ENCODE results near the gene FHIT.

The FHIT gene

GRCh38 chr3:61061092-61061723 is 190.0 kb downstream of the FHIT start:
- no peak for DNase-seq
- no peaks in the 10 kb centered on the region for H3K27me3 ChIP-seq
- TF ChIP-seq CTCF (IDR thresholded peaks at IDR 0.05), result no peak
- no peak overlapping the region for H3K27ac ChIP-seq
- no peaks in the 10 kb centered on the region for H3K36me3 ChIP-seq
- intact Hi-C loops (cut with DNase I; ENCODE audit: low total_unique reads), result no loop called here
- H3K4me3 ChIP-seq, result no peak overlapping the region
- H3K9me3 ChIP-seq, result peaks cover 0 to 5% (median 0%) of the 10 kb centered on the region in 3 donors
- H3K4me1 ChIP-seq, result no peaks in the 10 kb centered on the region

- no peak for TF ChIP-seq CTCF (IDR thresholded peaks at IDR 0.05)
- Histone ChIP-seq H3K27me3 (no peaks in the 10 kb centered on the region), H3K27ac (no peak overlapping the region), H3K4me1 (no peaks in the 10 kb centered on the region), H3K9me3 (peaks cover 0 to 5% (median 0%) of the 10 kb centered on the region in 3 donors), H3K36me3 (no peaks in the 10 kb centered on the region), H3K4me3 (no peak overlapping the region)
- intact Hi-C loops (cut with DNase I; ENCODE audit: low total_unique reads), result no loop called here
- no peak for DNase-seq
Measured at GRCh38 chr3:61060411-61060861, 190.8 kb downstream of the FHIT start.

GRCh38 chr3:61058836-61059235 is 192.4 kb downstream of the FHIT start:
- TF ChIP-seq CTCF (IDR thresholded peaks at IDR 0.05), result no peak
- H3K4me3 ChIP-seq, result no peak overlapping the region
- no peaks in the 10 kb centered on the region for H3K4me1 ChIP-seq
- H3K36me3 ChIP-seq, result no peaks in the 10 kb centered on the region
- intact Hi-C loops (cut with DNase I; ENCODE audit: low total_unique reads), result no loop called here
- H3K27me3 ChIP-seq, result no peaks in the 10 kb centered on the region
- peaks cover 0 to 1% (median 0%) of the 10 kb centered on the region in 3 donors for H3K9me3 ChIP-seq
- no peak overlapping the region for H3K27ac ChIP-seq
- no peak for DNase-seq

GRCh38 chr3:61057464-61057863 is 193.8 kb downstream of the FHIT start:
- H3K36me3 ChIP-seq, result no peaks in the 10 kb centered on the region
- no peak for DNase-seq
- no peak overlapping the region for H3K4me3 ChIP-seq
- no peaks in the 10 kb centered on the region for H3K9me3 ChIP-seq
- H3K4me1 ChIP-seq, result no peaks in the 10 kb centered on the region
- no peaks in the 10 kb centered on the region for H3K27me3 ChIP-seq
- intact Hi-C loops (cut with DNase I; ENCODE audit: low total_unique reads), result no loop called here
- no peak for TF ChIP-seq CTCF (IDR thresholded peaks at IDR 0.05)
- no peak overlapping the region for H3K27ac ChIP-seq

- Histone ChIP-seq H3K4me3 (no peak overlapping the region), H3K27me3 (no peaks in the 10 kb centered on the region), H3K4me1 (no peaks in the 10 kb centered on the region), H3K27ac (no peak overlapping the region), H3K9me3 (no peaks in the 10 kb centered on the region), H3K36me3 (no peaks in the 10 kb centered on the region)
- intact Hi-C loops (cut with DNase I; ENCODE audit: low total_unique reads), result no loop called here
- TF ChIP-seq CTCF (IDR thresholded peaks at IDR 0.05), result no peak
- DNase-seq, result no peak
Measured at GRCh38 chr3:61055447-61055846, 195.8 kb downstream of the FHIT start.

All from tibial artery (tissue), 4 donors.